Mucosa of rectum (tissue), 2 donors: Measurements from ENCODE around the gene ALG12.

Source experiments
- H3K27ac ChIP-seq, 2 donors: one replicate each; pipeline ENCODE4 v1.7.0; 2013; ENCODE audit warnings: inconsistent platforms in 2 of 2, low read depth in 2 of 2, low read length in 2 of 2
- H3K27me3 ChIP-seq, 2 donors: one replicate each; pipeline ENCODE4 v1.7.0; 2013; ENCODE audit warnings: low read length in 2 of 2; ENCODE audit not compliant: control insufficient read depth in 2 of 2, insufficient read depth in 2 of 2
- H3K36me3 ChIP-seq, 2 donors: one replicate each; pipeline ENCODE4 v1.7.0; 2013; ENCODE audit warnings: low read length in 2 of 2; ENCODE audit not compliant: control insufficient read depth in 2 of 2, insufficient read depth in 2 of 2
- H3K4me1 ChIP-seq, 2 donors: one replicate each; pipeline ENCODE4 v1.7.0; 2013; ENCODE audit warnings: low read length in 2 of 2, mild to moderate bottlenecking in 1 of 2; ENCODE audit not compliant: control insufficient read depth in 2 of 2, insufficient read depth in 2 of 2
- H3K4me3 ChIP-seq, 2 donors: one replicate each; pipeline ENCODE4 v1.7.0; 2013; ENCODE audit warnings: low read length in 2 of 2
- H3K9ac ChIP-seq, 2 donors: one replicate each; pipeline ENCODE4 v1.7.0; 2013; ENCODE audit warnings: low read length in 2 of 2, low read depth in 1 of 2, mild to moderate bottlenecking in 1 of 2
- H3K9me3 ChIP-seq, 2 donors: one replicate each; pipeline ENCODE4 v1.7.0; 2013; ENCODE audit warnings: low read length in 2 of 2; ENCODE audit not compliant: control insufficient read depth in 2 of 2
- donor health status: healthy.
- donor health status: Normal muscosa, but diverticular disease.

The ALG12 gene

GRCh38 chr22:49962751-49963646, 44.8 kb upstream of the ALG12 start:
- peak overlapping the region; percentile 94 to 97 for H3K27ac ChIP-seq
- H3K4me3 ChIP-seq: peak overlapping the region; percentile 70 to 95
- peak overlapping the region; percentile 56 to 80 for H3K9ac ChIP-seq
- H3K36me3 ChIP-seq: peaks cover 21 to 26% of the 10 kb centered on the region in 2 donors
- H3K27me3 ChIP-seq: no peaks in the 10 kb centered on the region
- peaks cover 41 to 43% of the 10 kb centered on the region in 2 donors for H3K4me1 ChIP-seq
- H3K9me3 ChIP-seq: no peaks in the 10 kb centered on the region

DNA sequence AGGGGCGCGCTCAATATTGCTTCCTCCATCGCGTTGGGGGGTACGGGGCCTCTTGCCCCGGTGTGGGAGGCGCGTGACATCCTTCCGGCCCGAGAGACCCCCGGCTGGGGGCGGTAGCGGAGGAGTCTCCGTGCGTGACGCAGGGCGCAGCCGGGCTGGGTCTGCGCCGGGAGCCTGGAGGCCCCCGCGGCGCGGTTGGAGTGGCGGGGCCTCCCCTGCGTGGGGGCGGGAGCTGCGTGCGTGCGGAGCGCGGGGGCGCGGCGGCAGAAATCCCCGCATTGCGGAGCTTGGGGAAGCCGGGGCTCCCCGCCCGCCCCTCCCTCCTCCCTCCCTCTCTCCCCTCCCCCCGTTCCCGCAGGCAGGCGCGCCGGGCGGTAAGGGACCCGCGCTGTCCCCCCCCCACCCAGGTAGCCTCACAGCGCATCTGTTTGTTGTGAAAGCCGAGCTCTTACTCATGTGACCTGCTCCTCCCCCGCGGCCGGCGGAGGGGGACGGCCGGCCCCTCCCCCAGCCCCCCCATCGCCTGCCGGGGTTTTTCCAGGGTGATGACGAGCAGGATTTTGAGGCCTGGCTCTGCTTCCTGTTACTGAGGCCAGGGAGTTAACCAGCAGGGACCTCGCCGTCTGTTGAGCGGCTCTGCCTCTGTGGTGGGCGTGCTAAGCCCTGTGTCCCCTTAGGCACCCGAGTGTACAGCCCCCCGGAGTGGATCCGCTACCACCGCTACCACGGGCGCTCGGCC, 43.9 kb upstream of the ALG12 start:
- Histone ChIP-seq H3K9ac (peak overlapping the region; percentile 83 to 92), H3K4me3 (peak overlapping the region; percentile 85 to 95), H3K36me3 (peaks cover 21 to 26% of the 10 kb centered on the region in 2 donors), H3K27me3 (no peaks in the 10 kb centered on the region), H3K9me3 (no peaks in the 10 kb centered on the region), H3K27ac (peak overlapping the region; percentile 94 to 97), H3K4me1 (peaks cover 38 to 46% of the 10 kb centered on the region in 2 donors)

- Histone ChIP-seq H3K27me3 (no peaks in the 10 kb centered on the region), H3K9ac (peak overlapping the region; percentile 83 to 92), H3K4me3 (peak overlapping the region; percentile 85 to 95), H3K27ac (peak overlapping the region; percentile 94 to 97), H3K9me3 (no peaks in the 10 kb centered on the region), H3K4me1 (peaks cover 35 to 46% of the 10 kb centered on the region in 2 donors), H3K36me3 (peaks cover 21 to 26% of the 10 kb centered on the region in 2 donors)
Observed at GRCh38 chr22:49961601-49962011, 43.4 kb upstream of the ALG12 start.

DNA sequence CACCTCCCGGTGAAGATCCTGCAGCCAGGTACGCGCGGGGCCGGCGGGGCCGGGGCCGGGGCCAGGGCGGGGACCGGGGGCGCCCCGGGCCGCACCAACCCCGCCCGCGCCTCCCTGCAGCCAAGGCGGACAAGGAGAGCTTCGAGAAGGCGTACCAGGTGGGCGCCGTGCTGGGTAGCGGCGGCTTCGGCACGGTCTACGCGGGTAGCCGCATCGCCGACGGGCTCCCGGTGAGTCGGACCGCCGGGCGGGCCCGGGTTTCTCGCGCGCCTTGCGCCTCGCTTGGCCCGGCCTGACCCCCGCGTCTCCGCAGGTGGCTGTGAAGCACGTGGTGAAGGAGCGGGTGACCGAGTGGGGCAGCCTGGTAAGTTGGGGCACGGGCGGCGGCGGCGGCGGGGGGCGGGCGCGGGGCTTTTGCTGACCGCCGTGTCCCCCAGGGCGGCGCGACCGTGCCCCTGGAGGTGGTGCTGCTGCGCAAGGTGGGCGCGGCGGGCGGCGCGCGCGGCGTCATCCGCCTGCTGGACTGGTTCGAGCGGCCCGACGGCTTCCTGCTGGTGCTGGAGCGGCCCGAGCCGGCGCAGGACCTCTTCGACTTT, 42.9 kb upstream of the ALG12 start:
- Histone ChIP-seq H3K4me1 (peaks cover 31 to 41% of the 10 kb centered on the region in 2 donors), H3K27ac (peak overlapping the region; percentile 94 to 97)

DNA sequence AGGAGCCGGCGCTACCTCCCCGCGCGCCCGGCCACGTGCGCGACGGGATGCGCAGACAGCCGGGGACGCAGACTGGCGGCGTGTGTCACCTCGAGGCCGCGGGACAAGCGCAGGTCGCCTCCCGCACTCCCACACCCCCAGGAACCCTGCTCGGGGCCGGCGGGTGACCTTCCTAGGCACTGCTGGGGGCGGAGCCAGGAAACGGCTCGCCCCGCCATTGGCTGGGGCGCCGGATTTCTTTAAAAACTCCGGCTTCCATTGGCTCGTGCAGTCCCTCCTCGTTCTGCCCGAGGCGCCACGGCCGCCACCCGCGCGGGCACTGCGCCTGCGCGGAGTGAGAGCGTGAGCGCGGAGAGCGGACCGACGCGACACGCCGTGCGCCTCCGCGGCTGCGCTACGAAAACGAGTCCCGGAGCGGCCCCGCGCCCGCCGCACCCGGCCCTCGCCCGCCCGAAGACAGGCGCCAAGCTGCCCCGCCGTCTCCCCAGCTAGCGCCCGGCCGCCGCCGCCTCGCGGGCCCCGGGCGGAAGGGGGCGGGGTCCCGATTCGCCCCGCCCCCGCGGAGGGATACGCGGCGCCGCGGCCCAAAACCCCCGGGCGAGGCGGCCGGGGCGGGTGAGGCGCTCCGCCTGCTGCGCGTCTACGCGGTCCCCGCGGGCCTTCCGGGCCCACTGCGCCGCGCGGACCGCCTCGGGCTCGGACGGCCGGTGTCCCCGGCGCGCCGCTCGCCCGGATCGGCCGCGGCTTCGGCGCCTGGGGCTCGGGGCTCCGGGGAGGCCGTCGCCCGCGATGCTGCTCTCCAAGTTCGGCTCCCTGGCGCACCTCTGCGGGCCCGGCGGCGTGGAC, 42.1 kb upstream of the ALG12 start, which contains the start of gene PIM3:
Gene PIM3 (plus strand): TSS at position 614 of the 846 bp plus-strand sequence. CDS start 176 bp downstream, at position 790.
- Histone ChIP-seq H3K4me3 (peak within 1 kb of the TSS; percentile 85 to 95), H3K4me1 (peaks cover 30 to 39% of the 10 kb centered on the region in 2 donors), H3K9ac (peak within 1 kb of the TSS; percentile 88 to 92), H3K36me3 (peaks cover 21 to 26% of the 10 kb centered on the region in 2 donors), H3K27ac (peak within 1 kb of the TSS; percentile 94 to 97), H3K9me3 (no peaks in the 10 kb centered on the region), H3K27me3 (no peaks in the 10 kb centered on the region)

More for the DNA sequence above, 42.9 kb upstream of the ALG12 start:
- Histone ChIP-seq H3K9ac (peak overlapping the region; percentile 83 to 92), H3K36me3 (peaks cover 21 to 26% of the 10 kb centered on the region in 2 donors), H3K27me3 (no peaks in the 10 kb centered on the region), H3K9me3 (no peaks in the 10 kb centered on the region), H3K4me3 (peak overlapping the region; percentile 85 to 95)

DNA sequence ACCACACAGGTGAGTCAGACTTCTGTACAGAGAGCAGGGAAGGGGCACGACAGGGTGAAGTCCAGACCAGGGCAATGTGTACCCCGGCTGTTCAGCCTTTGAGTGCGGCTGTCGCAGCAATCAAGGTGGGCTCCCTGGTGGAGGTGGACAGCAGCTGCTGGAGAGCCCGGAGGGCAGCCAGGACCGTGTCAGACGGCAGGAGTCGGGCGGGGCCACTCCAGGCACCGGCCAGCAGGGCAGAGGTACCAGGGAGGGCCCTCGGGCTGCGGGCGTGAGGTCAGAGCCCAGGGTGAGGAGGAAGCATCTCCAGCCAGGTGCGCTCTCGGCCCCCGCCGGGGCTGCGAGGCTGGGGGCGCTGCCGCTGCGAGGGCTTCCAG, 41.5 kb upstream of the ALG12 start:
- H3K27me3 ChIP-seq: no peaks in the 10 kb centered on the region
- peak overlapping the region; percentile 94 to 97 for H3K27ac ChIP-seq
- peak overlapping the region; percentile 88 to 92 for H3K9ac ChIP-seq
- peaks cover 30 to 39% of the 10 kb centered on the region in 2 donors for H3K4me1 ChIP-seq
- H3K9me3 ChIP-seq: no peaks in the 10 kb centered on the region
- H3K4me3 ChIP-seq: peak overlapping the region; percentile 73 to 82
- H3K36me3 ChIP-seq: peaks cover 21 to 26% of the 10 kb centered on the region in 2 donors

- no peaks in the 10 kb centered on the region for H3K27me3 ChIP-seq
- peaks cover 29 to 41% of the 10 kb centered on the region in 2 donors for H3K4me1 ChIP-seq
- H3K27ac ChIP-seq: peak overlapping the region; percentile 94 to 97
- H3K9ac ChIP-seq: peak overlapping the region; percentile 88 to 92
- H3K36me3 ChIP-seq: peaks cover 15 to 23% of the 10 kb centered on the region in 2 donors
- peak overlapping the region; percentile 73 to 82 for H3K4me3 ChIP-seq
- no peaks in the 10 kb centered on the region for H3K9me3 ChIP-seq
Observed at GRCh38 chr22:49958931-49959781, 40.9 kb upstream of the ALG12 start.

DNA sequence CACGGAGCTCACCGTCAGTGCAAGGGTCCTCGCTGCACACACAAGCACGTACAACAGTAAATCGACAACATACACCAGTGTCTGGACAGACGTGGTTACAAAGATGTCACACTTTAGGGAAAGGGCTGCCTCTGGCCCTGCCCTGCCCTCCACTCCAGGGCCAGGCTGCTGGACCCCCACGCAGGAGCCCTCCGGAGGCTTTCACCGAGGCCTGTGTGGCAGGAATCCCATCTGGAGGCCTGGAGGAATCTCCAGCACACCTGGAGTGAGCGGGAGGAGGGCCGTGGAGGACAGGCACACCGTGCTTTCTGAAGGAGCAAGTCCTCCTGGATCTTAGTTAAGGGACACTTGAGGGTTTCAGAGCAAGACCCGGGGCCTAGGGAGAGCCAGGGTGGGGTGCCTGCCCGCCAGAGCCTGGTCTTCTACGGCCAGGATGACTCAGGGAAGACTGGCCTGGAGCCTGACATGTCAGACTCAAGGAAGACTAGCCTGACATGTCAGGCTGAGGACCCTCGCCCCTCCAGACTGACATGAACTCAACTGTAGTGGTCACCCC, 40.2 kb upstream of the ALG12 start:
- no peak overlapping the region for H3K4me3 ChIP-seq

More for the DNA sequence above, 40.2 kb upstream of the ALG12 start:
- Histone ChIP-seq H3K9me3 (no peaks in the 10 kb centered on the region), H3K27me3 (no peaks in the 10 kb centered on the region), H3K27ac (no peak overlapping the region), H3K4me1 (peaks cover 23 to 40% of the 10 kb centered on the region in 2 donors), H3K9ac (peak overlapping the region in 1 of 2 donors; percentile 92), H3K36me3 (peaks cover 8 to 16% of the 10 kb centered on the region in 2 donors)
